Measurements from ENCODE around the gene ARL6IP4.

The ARL6IP4 gene

DNA sequence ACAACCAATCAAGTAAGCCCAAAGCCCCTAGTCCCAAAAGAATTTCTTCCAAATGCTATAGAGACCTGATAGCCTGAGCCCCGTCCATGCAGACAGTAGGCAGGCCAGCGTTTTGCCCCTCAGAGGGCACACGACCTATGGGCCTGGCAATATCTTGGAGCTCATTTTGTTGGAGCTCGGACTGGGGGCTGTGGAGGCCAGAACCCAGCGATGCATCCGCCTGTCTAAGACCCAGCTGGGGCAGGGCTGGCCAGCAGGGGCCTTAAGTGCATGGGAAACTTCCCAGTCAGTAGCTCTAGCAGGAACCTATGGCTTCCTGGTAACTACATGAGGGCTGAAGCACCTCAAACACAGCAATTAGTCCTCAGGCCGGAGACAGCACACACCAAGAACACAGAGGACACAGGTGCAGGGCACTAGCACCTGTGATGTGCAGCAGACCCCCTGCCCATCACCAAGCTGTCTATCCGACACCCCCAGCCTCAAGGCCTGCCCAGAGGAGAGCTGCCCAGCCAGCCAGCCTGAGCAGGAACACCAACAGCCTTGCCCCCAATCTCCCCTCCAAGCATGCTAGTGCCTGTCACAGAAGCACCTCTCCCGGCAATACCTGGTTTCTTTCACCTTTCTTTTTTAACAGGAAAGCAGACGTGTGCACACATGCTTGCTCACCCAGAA lies 50.8 kb downstream of the ARL6IP4 start:
- no peaks in the 10 kb centered on the region for H3K36me3 ChIP-seq (replicated peaks; ENCODE audit: insufficient read depth, low read length)
- no peaks in the 10 kb centered on the region for H3F3A ChIP-seq (ENCODE audit: insufficient read depth, low read length)
- no peaks in the 10 kb centered on the region for H3K9me2 ChIP-seq (replicated peaks; ENCODE audit: insufficient read depth, low read length)
- H3K9me3 ChIP-seq (replicated peaks; ENCODE audit: insufficient read depth, low read length), result no peaks in the 10 kb centered on the region
- H4K20me1 ChIP-seq (ENCODE audit: insufficient read depth, low read length), result no peaks in the 10 kb centered on the region
- H3K9ac ChIP-seq (ENCODE audit: low read length), result no peak overlapping the region
- no peak overlapping the region for H3K4me3 ChIP-seq (ENCODE audit: low read length)
- H3K27ac ChIP-seq (ENCODE audit: low read length), result no peak overlapping the region
- TF ChIP-seq, protein P1, sequence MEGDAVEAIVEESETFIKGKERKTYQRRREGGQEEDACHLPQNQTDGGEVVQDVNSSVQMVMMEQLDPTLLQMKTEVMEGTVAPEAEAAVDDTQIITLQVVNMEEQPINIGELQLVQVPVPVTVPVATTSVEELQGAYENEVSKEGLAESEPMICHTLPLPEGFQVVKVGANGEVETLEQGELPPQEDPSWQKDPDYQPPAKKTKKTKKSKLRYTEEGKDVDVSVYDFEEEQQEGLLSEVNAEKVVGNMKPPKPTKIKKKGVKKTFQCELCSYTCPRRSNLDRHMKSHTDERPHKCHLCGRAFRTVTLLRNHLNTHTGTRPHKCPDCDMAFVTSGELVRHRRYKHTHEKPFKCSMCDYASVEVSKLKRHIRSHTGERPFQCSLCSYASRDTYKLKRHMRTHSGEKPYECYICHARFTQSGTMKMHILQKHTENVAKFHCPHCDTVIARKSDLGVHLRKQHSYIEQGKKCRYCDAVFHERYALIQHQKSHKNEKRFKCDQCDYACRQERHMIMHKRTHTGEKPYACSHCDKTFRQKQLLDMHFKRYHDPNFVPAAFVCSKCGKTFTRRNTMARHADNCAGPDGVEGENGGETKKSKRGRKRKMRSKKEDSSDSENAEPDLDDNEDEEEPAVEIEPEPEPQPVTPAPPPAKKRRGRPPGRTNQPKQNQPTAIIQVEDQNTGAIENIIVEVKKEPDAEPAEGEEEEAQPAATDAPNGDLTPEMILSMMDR (IDR thresholded peaks at IDR 0.05; ENCODE audit: low read length), result no peak
- no peak overlapping the region for H3K4me2 ChIP-seq (ENCODE audit: low read depth, low read length)
- no peaks in the 10 kb centered on the region for H3K27me3 ChIP-seq (replicated peaks; ENCODE audit: insufficient read depth, low read length)
- H3K4me1 ChIP-seq (ENCODE audit: low read length), result no peaks in the 10 kb centered on the region
- DNase-seq, result no peak
- H3K79me2 ChIP-seq (ENCODE audit: low read length), result no peaks in the 10 kb centered on the region
- H2AFZ ChIP-seq (ENCODE audit: low read length), result no peak overlapping the region

All from MM.1S (cell line).